GM10248 (cell line): ENCODE results near the gene FBXW7.

Source experiments
- CTCF ChIA-PET: fragments of 300-600 bp; sonication (Branson Sonifier 250); formaldehyde crosslinking; extraction: SDS; loops from one replicate; lab custom pipeline; 2021; ENCODE audit warnings: antibody characterized with exemption; lab: Yijun Ruan, JAX
- POLR2A ChIA-PET: fragments of 350-650 bp; sonication (Branson Sonifier 250); formaldehyde crosslinking; extraction: SDS; loops from one replicate; lab custom pipeline; 2020; ENCODE audit warnings: antibody characterized with exemption; lab: Yijun Ruan, JAX
- DNase-seq: peaks from one replicate; pipeline ENCODE4 v3.0.0; 2012; ENCODE audit errors: extremely low spot score
- TF ChIP-seq, protein P1 (sequence below): IDR thresholded peaks from 2 replicates; pipeline ENCODE4 v1.5.1; 2012; ENCODE audit warnings: mild to moderate bottlenecking, low read depth; ENCODE audit errors: extremely low read depth, missing control alignments, control extremely low read depth

Gene FBXW7

DNA sequence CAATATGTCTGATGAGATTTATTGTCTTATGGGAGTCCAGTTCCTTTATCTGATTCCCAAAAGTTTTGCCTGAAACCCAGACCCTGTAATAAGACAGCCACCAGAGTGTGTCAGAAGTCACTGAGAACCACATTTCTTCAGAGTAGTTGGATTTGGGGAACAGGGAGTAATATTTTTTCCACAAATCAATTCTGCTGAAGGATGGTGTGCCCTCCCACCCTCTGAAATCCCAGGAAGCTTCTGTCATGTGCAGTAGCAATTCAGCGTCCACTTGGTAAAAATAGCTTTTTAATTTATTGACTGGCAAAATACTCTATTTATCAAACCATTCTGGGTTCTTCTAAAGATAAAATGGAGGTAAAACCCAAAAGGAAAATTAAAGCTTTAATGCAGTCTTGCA, 229.4 kb downstream of the FBXW7 start:
- POLR2A ChIA-PET, result no interaction called here
- TF ChIP-seq, protein P1, sequence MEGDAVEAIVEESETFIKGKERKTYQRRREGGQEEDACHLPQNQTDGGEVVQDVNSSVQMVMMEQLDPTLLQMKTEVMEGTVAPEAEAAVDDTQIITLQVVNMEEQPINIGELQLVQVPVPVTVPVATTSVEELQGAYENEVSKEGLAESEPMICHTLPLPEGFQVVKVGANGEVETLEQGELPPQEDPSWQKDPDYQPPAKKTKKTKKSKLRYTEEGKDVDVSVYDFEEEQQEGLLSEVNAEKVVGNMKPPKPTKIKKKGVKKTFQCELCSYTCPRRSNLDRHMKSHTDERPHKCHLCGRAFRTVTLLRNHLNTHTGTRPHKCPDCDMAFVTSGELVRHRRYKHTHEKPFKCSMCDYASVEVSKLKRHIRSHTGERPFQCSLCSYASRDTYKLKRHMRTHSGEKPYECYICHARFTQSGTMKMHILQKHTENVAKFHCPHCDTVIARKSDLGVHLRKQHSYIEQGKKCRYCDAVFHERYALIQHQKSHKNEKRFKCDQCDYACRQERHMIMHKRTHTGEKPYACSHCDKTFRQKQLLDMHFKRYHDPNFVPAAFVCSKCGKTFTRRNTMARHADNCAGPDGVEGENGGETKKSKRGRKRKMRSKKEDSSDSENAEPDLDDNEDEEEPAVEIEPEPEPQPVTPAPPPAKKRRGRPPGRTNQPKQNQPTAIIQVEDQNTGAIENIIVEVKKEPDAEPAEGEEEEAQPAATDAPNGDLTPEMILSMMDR, result no peak
- CTCF ChIA-PET, result interaction anchor here (1.3 to 1.6 kb wide), 3 partner anchors 15 to 563 kb away, joined by 3 to 6 read pairs (median 3); no protein-coding TSS in a partner anchor
- DNase-seq, result no peak

DNA sequence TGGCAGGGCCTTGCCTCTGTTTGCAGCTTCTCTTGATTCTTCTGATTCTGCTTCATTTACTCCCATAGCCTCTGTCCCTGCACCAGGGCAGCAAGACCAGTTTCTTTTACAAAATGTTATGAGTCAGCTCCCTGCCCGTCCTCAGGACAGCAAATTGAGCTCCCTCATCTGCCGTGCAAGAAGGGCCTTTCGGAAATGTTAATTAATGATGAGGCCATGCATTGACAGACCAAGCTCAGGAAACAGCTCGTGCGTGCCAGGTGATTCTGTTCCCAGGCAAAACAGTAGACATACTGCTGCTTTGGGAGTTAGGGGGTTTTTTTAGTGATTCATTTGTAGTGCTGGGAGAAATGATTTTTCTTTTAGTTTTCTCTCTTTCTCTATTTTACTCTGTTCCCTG, 231.7 kb downstream of the FBXW7 start:
- ChIA-PET CTCF (interaction anchor here (0.7 to 1.6 kb wide), 4 partner anchors 24 to 530 kb away, joined by 3 to 4 read pairs (median 4); no protein-coding TSS in a partner anchor), POLR2A (interaction anchor here (0.5 kb wide), 1 partner anchor 690 kb away, joined by 3 read pairs; no protein-coding TSS in a partner anchor)
- TF ChIP-seq, protein P1, result no peak
- peak; percentile 52 for DNase-seq

DNA sequence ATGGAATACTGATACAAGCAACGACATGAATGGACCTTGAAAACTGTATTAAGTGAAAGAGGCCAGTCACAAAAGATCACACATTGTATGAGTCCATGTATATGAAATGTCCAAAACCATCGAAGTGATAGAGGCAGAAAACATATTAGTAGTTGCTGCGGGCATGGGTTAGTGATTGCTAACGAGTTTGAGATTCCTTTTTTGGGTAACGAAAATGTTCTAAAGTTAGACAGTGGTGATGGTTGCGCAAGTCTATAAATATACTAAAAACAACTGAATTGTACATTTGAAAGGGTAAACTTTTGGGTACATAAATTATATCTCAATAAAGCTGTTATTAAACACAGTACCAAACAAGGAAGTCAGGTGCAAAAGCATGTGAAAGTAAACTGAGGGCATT, 234.5 kb downstream of the FBXW7 start:
- ChIA-PET CTCF (interaction anchor here (1.5 kb wide), 1 partner anchor 107 kb away, joined by 3 read pairs; no protein-coding TSS in a partner anchor), POLR2A (no interaction called here)
- no peak for DNase-seq
- TF ChIP-seq, protein P1, result no peak

DNA sequence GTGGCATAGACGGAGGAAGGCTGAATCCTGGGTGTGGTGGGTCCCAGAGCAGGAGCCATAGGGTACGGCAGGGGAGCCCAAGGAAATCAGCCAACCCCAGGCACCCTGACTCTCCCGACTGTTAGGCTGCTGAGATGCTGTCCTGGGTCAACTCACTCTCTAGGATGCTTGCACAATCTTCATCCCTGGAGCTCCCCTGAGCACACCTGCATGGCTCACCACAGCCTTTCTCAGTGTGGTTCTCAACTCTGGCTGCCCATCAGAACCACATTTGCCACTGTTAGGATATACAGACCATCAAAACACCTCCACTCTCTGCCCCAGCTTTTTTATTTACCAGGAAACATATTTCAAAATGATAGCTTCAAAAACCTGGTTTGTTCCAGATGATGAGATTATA, 236.3 kb downstream of the FBXW7 start:
- ChIA-PET CTCF (interaction anchor here (1.3 to 2.1 kb wide), 2 partner anchors 9 to 44 kb away, joined by 3 to 8 read pairs; no protein-coding TSS in a partner anchor), POLR2A (no interaction called here)
- TF ChIP-seq, protein P1, result no peak
- DNase-seq, result no peak

DNA sequence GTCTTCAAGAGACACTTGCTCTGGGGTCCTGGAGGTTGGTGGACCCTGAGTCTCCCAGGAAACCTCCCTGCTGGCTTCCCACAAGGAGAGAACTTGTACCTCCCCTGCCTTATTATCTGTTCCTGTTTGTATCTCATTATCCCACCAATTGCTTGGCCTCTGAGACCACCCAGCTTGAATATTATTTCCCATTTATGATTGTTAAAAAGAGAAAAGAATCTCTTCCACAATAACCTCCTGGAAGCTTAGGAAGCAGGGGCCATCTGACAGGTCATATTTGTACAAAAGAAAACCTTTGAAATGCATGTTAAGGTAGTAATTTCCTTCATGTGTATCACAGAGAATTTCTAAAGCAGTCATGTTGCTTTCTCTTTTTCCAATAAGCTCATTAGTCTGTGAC, 239.5 kb downstream of the FBXW7 start:
- POLR2A ChIA-PET, result no interaction called here
- CTCF ChIA-PET, result no interaction called here
- TF ChIP-seq, protein P1, result no peak
- DNase-seq, result no peak

DNA sequence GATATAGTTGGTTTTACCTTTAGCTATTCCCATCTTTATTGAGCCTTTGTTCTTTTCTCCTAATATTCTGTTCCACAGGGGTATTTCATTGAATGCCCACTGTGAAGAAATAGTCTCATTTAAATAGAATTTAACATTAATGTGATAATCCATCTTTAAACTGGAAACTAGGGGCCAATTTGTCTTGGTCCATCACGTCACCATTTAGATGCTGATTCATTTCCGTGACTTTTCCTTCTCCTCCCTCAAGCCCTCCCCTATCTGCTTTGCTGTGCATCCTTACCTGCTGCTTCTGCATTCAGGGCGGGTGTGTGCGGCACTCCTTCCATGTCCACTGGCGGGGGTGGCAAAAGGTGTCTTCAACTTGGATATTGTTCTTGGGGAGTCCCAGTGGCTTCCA, 241.1 kb downstream of the FBXW7 start:
- POLR2A ChIA-PET, result interaction anchor here (0.5 kb wide), 1 partner anchor 372 kb away, joined by 4 read pairs; no protein-coding TSS in a partner anchor
- no peak for DNase-seq
- CTCF ChIA-PET, result interaction anchor here (1.3 kb wide), 1 partner anchor 17 kb away, joined by 4 read pairs; no protein-coding TSS in a partner anchor
- TF ChIP-seq, protein P1, result no peak

DNA sequence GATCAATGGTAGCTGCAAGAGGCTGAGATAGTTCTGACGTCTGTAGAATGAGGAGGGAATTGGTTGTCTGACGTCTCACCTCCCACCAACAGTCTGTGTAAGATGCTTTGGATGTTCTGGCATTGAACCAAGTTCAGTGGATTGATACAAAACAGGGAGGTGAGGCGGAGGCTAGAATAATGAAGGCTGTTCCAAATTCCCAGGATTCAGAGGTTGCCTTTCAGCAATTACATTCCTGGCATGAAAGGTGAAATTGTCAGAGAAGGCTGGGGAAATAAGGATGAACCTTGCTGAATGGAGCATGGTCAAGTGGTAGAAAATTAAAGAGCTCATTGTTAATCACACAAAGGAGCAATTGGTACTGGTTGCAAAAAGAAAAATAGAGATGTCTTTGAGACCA, 241.6 kb downstream of the FBXW7 start:
- TF ChIP-seq, protein P1, result no peak
- DNase-seq, result no peak
- ChIA-PET CTCF (interaction anchor here (1.3 kb wide), 1 partner anchor 17 kb away, joined by 4 read pairs; no protein-coding TSS in a partner anchor), POLR2A (interaction anchor here (0.5 kb wide), 1 partner anchor 371 kb away, joined by 4 read pairs; no protein-coding TSS in a partner anchor)
